HG03565 (cell line): ENCODE results near the gene RPS6KA2.
A peak's percentile ranks its signal among the peaks of the same experiment; 100 is the strongest.
"Not testable (repeated sequence)": the region's sequence is repeated elsewhere in the genome, so short reads cannot be mapped to it uniquely, and the experiment has no call there.

Source experiments
- ATAC-seq: cut with Tn5 transposase; IDR thresholded peaks from one replicate; pipeline ENCODE4 v1.9.1; 2021; ENCODE audit warnings: mild to moderate bottlenecking, moderate library complexity; ENCODE audit not compliant: unreplicated experiment

The RPS6KA2 gene

DNA sequence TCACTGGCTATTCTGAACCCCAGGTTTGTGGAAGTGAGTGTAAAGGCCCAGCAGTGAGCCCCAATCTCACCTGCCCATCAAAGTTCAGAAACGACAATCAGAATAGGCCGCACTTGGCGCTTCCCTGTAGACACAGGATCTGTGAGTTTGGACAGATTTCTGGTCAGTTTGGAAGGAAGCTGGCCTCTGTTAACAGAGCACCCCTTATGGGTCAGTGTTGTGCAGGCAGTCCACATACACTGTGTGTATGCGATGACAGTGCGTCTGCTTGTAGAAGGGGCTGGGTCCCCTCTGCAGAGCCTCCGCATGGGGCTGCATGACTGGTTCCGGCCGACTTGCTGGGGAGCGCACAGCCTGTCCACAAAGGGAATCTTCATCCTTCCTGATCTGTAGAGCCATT lies 240.9 kb downstream of the RPS6KA2 start:
- no peak for ATAC-seq

DNA sequence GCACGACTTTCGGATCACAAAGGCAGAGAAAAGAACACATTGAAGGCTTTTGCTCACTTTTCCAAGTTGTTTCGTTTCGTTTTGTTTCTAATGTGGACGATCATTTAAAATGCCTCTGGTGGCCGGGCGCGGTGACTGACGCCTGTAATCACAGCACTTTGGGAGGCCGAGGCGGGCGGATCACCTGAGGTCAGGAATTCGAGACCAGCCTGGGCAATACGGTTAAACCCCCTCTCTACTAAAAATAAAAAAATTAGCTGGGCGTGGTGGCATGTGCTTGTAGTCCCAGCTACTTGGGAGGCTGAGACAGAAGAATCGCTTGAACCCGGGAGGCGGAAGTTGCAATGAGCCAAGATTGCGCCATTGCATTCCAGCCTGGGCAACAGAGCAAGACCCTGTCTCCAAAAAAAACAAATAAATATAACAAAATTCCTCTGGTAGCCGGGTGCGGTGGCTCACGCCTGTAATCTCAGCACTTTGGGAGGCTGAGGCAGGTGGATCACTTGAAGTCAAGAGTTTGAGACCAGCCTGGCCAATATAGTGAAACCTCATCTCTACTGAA lies 243.2 kb downstream of the RPS6KA2 start:
- ATAC-seq = not testable (repeated sequence)

DNA sequence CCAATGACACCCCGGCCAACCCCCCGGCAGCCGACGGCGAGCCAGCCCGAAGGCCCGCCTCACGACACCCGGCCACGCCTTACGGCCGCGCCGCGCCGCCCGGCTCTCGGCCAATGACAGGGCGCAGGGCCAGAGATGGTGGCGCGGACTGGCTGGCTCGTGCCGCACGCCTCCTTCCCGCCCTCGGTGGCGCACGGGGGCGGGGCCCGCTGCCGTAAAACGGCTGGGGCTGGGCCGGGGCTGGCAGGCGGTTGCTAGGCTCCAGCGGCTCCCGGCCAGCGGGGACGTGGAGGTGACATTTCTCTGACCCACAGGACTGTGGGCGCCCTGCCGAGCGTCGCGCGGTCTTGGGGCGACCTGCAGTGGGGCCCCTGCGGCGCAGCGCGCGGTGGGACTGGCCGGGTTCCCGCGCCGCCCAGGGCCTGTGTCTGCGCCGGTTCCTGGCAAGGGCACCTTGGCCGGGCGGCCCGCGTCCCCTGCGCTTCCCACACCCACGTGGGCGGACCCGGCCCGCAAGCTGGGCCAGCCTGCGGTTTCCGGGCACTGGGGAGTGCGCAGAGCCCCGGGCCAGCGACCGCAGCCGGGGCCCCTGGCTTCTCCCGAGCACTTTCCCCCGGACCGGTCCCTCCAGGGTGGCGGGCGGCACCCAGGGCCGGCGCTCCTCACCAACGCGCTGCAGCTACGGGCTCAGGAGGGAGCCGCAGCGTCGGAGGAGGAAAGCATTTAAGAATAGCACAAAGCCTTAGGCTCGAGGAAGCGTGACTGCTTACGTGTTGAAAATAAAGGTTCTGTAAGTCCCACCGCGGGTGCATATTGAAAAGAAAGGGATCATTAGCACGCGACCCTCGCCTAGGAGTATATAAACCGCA lies 243.9 kb downstream of the RPS6KA2 start, which contains the start of gene MPC1:
TSS of gene MPC1 (minus strand) at position 8 of the 869 bp plus-strand sequence. CDS start 64 bp downstream, outside the sequence.
- peak; percentile 81 for ATAC-seq

DNA sequence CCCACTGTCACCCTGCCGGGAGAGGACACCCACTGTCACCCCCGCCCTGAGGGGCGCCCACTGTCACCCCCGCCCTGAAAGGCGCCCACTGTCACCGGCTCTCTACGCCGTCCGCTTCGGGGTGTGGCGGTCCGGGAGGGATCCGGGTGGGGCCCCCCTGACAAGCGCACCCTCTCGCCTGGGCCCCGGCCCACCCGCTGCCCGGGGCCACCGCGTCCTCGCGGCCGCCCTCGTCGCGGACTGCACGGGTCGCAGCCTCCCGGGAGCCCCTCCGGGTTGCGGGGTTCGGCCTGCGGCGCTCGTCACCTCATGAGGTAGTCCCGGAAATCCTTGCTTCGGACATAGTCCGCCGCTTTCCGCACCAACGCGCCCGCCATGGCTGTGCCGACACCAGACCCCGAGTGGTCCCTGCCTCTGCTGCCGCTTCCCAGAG lies 244.5 kb downstream of the RPS6KA2 start:
- no peak for ATAC-seq

DNA sequence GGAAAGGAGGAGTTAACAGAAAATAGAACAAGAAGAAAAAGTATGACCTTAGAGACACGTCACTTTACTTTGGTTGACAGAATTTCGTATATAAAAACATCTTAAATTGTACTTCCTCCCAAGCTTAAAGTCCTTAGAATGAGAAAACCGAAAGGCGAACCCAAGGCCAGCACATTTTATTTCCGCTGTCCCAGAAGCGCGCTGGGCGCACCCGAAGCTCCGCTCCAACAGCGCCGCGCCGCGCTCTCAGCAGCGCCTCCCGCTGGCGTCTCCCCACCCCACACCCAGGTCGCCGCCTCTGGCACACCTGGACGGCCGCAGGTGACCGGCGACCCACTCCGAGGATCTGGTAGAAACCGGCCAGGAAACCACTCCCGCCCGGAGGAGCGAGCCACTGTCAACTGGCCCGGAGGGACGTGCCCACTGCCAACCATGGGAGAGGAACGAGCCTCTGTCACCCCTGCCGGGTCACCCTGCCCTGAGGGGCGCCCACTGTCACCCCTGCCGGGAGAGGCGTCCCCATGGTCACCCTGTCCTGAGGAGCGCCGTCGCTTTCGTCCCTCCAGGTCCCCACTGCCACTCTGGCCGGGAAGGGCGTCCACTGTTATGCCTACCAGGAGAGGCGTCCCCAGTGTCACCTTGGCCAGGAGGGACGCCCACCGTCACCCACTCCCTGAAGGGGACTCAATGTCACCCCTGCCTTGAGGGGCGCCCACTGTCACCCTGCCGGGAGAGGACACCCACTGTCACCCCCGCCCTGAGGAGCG lies 245.1 kb downstream of the RPS6KA2 start:
- ATAC-seq = peak; percentile 32

DNA sequence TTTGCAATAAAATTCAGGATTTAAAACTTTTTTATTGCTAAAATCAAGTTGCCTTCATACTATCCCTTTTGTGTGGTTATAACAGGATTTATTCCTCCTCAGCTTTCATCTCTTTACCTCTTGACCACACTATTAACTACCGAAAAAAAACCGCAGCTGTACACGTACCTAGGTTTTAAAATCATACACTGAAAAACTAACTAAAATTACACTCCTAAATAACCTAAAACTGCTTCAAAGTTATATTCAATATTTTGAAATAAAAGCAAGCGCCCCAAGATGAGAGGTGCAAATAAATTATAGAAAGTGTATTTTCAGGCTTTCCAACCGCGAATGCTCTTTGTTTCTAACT lies 245.7 kb downstream of the RPS6KA2 start:
- no peak for ATAC-seq

DNA sequence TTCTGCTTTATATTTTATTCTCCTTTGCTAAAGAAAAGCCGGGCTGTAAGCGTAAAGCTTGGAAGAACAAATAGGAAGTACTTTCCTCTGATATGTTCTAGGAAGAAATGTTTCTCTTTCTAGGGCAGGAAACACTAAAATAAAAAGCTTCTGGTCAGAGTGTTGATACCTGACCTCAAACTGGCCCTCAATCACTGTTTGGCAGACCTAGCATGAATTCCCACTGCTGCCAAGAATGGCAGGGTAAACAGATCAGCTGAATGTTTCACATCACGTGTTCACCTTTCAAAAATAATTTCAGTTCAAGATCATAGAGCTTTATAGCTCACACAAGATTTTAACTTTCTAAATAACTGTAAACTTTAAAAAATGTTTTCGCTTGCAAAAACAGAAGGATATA lies 247.3 kb downstream of the RPS6KA2 start:
- ATAC-seq = no peak

DNA sequence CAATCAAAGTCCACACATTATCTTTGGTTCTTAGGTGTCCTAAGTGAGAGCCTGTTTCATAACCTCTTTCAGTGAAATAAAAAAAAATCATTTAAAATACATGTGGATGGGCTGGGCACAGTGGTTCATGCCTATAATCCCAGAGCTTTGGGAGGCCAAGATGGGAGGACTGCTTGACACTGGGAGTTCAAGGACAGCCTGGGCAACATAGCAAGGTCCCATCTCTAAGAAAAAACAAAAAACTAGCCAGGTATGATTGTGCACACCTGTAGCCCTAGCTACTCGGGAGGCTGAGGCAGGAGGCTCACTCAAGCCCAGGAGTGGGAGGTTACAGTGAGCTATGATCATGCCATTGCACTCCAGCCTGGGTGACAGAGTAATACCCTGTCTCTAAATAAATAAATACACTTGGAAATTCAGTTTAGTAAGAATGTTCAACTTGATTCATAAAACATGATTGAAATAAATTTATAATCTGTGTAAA lies 247.9 kb downstream of the RPS6KA2 start:
- no peak for ATAC-seq

DNA sequence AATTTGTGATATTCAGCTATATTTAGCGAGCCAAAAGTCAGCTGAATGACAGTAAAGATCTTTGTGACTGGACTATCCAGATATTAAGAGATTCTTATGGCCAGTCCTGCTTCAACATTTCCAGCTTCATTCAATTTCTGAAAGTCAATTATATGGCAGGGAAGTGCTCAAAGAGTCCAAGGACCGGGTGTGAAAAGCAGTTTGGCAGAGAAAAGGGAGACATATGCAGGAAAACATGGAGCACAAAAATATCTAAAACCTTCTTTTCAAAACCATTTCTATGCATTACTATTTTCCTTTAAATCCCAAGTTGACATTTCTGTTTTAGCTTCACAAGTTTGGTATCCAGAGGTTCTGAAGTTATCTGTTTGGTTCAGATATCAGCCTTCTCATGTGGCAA lies 249.3 kb downstream of the RPS6KA2 start:
- no peak for ATAC-seq

DNA sequence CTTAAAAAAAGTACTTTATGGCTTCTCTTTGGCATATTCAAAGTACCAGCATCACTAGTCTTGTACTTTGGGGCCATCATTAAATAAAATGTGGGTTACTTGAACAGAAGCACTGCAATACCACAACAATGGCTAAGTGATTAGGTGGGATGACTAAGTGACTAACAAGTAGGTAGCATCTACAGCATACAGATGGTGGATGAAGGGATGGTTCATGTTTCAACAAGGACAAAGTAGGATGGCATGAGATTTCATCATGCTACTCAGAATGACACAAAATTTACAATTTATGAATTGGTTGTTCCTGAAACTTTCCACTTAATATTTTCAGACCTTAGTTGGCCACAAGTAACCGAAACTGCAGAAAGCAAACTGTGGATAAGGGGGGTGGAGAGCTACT lies 252.0 kb downstream of the RPS6KA2 start:
- no peak for ATAC-seq

DNA sequence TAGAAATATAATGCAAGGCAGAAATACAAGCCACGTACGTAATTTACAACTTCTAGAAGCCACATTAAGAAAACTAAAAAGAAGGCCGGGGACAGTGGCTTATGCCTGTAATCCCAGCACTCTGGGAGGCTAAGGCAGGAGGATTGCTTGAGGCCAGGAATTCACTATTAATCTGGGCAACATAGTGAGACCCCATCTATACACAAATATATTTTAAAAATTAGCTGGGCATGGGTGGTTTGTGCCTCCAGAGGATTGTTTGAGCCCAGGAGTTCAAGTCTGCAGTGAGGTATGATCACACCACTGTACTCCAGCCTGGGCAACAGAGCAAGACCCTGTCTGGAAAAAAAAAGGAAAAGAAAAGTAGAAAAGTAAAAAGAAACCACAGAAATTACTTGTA lies 256.6 kb downstream of the RPS6KA2 start:
- ATAC-seq = no peak

DNA sequence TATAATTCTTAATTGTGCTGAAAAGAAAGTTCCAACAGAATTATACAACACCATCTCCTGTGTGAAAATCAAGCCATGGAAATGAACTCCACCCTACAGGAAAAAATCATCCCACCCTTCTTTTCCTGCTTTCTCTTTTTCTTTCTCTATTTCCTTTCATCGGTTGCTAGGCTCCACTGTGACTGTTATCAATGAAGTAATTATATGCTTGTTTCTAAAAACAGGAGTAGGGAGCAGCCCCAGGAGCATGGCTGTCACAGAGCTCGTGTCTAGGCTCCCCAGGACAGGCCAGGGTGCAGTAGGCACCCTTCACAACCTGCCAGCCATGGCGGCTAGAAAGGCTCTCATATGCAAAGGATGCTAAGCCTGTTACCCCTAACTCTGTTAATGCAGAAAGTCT lies 257.3 kb downstream of the RPS6KA2 start:
- ATAC-seq = no peak

DNA sequence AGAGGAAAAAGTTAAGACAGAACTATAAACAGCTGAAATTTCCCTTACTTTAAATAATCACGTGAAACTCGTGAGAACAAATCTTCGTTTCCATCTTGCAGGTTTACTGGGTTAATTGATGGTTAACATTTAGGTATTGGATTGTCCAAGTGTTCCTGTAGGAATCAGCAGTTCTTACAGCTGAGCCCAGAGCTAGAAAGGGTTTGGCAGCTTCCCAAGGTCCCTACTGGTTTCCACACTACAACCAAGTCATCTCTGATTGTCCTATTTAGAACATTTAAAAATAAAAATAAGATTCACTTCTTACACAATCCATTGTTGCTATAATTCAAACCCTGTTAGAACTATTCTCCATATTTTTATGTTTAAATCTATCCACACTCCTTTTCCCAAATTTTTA lies 260.1 kb downstream of the RPS6KA2 start:
- ATAC-seq = no peak

DNA sequence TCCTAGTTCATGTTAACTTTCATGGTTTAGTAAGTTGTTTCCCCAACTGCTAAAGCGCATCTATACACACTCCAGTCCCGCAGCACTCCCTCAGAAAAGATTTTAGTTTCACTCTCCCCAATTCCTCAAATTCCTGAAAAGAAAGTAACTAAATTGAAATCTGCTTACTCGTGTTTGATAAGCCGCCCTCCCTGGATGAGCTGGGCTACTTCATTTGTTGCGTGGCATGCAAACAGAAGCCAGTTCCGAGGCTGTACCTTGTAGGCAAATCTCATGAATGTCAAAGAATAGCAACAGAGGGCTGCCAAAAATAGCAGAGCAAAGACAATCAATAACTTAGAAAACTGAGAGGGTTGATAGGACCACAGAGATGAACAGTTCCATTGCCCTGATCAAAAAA lies 261.2 kb downstream of the RPS6KA2 start:
- ATAC-seq = no peak

DNA sequence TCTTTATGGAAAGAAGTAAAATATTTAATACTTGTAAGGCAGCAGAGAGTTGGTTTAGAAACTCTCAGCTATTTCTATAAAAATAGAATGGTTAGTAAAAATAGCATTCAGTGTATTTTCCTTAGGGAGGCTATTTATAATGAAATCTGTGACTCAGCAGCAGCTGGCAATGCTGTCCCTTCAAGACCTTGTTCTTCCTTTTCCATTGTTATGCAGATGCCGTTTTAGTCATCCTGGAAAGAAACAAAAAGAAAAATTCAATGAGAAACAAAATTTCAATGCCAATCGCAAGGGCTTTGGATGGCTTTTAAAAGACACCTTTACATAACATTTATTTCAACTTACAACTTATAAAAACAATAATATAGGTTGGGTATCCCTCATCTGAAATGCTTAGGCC lies 261.8 kb downstream of the RPS6KA2 start:
- ATAC-seq = no peak

DNA sequence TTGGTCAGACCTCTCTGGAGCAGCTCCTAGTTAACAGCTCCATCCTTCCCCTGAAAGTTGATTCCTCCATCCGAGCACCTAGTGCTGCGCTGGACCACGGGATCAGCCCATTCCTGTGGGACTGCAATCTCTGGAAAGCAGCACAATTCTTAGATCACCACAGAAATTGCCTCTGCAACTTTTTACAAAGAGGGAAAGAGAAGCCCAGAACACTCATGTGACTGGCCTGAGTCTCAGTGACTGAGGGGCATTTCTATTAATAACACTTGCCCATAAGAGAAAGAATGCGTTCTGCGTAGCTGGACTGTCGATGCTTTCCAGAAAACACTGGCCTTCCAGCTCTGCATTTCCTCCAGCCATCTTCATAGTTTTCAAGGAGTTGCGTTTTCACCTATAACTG lies 262.6 kb downstream of the RPS6KA2 start:
- no peak for ATAC-seq

DNA sequence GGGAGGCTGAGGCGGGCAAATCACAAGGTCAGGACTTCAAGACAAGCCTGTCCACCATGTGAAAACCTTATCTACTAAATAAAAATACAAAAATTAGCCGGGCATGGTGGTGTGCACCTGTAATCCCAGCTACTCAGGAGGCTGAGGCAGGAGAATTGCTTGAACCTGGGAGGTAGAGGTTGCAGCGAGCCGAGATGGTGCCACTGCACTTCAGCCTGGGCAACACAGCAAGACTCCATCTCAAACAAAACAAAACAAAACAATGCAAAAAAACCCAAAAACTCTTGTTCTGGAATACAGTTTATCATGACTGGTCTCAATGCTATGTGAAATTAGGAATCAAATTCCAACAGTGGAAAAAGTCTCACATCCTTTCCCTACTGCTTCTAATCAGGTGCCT lies 264.6 kb downstream of the RPS6KA2 start:
- not testable (repeated sequence) for ATAC-seq

DNA sequence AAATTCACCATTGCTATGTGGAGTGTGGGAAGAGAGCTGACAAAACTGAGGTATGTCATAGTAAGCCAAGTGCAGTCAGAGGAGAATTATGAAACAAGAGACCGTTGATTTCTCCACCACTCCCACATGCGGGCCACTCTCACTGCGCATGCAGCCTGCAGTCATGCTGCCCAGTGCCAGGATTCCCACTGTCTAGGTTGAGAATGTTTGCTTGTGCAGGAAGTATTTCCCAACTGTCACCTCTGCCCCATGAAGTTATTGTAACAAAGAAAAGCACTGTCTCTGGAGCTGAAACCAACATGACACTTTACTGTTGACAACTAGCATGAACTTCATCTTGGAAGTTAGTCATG lies 266.0 kb downstream of the RPS6KA2 start:
- no peak for ATAC-seq

DNA sequence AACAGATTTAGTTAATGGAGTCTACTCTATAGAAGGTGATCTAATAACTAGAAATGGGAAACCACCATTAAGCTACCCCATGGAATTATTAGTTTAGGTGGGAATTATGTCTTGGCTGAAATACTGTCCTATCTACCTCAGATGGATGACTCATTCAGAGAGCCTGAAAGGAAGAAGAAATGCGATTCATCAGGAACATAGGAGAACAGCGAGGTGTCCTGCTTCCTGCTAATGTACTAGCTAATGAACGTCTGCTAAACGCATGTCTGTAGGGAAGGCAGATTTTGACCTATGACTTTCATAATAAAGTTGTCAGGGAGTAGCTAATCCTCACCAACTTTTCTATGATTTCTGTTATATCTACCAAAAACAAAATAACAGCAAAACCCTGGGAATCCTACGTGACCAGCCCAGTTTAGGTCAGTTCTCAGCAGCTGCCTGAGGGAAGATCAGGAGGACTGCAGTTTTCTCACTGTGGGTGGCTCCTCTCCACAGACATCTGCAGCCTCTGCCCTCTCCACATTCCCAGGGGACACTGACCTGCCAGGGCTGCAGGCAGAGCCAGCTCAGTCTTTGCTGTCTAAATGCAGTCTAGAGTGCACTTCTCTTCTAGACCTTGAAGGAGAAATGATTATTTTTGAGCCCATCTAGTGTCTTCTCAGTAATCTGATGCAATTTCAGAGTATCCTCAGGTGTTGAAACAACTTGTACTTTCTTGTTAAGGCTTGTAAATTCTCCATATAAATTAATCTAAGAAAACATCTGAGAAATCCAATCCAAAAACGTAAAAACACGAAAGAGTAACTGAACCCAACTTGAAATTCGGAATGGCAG lies 266.6 kb downstream of the RPS6KA2 start:
- ATAC-seq = no peak
